NCI-H128 (cell line): ENCODE results near the gene TBC1D8.

Source experiments
- DNase-seq: peaks from one replicate; lab custom pipeline; 2025; ENCODE audit not compliant: unreplicated experiment; lab: John Stamatoyannopoulos, UW

The TBC1D8 gene

DNA sequence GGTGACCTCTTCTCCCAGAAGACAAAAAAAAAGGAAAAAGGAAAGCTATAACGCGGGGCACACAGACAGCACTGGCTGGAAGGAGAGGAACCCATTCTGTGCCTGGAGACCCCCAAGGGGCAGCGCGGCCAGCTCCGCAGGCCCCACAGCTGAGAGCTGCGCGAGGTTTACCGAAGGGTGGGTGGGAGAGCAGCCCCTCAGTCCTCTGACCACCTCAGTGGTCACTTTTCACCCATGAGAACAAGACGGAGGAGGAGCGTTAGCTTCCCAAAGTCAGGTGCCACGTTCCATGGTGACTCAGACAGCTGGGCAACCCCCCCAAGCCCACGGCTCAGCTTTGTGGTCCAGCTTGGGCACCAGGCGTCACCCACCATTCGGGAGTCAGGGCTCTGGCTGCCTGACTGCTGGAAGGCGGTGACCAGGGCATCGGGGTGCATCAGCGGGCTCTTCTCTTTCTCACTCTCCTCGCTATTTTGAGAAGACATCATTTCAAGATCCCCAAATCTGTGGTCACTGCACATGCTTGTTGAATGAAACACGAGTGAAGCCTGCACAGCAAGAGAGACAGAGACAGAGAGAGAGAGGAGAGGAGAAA lies 113.9 kb downstream of the TBC1D8 start:
- DNase-seq: no peak

DNA sequence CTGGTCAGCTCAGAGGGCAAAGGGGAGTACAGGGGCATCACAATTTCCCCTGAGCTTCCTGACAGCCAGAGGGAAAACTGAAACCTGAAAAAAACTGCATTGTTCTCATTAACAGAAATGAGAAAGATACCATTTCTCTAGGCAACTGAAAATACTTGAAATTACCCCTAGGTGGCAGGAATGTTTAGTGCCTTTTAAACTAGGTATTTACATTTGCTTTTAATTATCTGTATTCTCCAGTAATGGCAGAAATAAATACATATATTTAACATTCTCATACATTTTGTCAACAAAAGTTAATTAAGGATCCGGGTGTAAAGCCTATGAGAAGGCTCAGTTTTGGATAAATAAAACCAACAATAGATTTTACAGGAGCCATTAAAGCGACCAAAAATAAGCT lies 114.6 kb downstream of the TBC1D8 start:
- DNase-seq: no peak

DNA sequence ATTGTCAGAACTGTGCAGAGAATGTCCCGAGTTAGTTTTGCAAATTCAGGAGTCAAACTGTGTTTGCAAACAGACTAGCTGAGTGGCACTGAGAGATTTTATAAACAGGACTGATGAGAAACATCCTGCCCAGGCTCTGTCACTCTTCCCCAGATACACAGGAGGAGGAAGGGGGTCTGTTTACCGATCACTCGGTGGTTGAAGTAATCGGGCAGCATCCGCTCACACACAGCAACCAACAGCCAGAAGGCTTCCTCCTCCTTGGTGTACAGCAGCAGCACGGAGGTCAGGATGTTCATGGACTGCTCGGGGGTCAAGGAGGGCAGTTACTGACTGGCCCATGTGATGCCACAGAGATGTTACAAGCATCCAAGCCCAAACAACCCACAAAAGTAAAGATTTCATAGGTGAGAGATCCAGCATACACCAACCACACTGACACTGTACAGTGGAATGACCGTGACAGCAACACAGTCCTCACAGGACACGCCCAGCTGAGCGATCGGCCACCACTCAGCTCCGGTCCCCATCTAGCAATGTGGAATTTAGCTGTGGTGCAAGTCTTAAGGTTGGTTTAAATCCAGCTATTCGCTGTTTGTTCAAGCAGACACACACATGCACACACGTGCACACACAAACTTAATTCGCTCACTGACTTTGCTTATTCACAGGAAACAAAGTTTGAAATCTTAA lies 119.0 kb downstream of the TBC1D8 start:
- no peak for DNase-seq

DNA sequence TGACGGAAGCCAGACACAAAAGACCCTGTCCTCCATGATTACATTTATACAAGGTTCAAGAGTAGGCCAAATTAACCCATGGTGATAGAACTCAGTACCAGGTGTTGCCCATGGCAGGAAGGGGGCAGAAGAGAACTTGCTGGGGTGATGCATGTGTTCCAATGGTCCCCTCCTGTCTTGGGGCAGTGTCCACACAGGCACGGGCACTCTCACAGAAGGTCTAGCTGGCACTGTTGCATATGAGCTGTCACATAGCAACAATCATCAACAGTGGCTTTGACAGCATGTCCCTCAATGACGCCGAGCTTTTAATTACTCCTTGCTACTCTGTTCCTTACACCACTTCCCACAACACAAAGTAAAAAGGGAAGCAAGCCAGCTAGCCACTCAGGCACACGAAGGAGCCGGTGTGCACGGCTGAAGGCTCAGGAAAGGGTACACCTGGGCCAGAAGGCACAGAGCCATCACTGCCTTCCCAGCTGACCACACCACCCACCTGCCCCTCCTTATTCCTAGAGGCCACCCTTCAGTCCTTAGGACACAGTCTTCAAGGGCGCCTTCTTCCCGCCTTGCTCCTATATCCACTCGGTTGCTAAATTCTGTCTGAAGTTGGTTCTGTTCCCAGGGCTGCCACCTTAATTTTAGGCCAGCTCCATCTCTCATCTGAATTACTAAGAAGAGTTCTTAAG lies 120.2 kb downstream of the TBC1D8 start:
- no peak for DNase-seq

DNA sequence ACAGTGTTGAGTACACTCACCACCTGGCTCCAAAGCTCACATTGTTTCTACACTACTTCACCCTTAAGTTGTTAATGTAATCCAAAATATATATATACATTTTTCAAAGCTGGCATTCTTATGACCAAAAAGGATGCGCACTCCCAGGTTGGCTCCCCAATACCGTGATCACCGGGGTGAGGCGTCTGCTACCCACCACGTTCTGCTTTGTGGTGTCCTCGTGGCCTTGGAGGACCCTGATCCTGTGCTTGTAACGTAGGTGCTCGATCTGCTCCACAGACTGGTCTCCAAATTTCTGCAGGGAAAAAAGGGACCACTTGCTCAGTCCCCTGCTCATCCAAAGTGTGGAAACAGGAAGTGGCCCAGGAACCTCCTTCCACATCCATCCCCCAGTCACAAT lies 123.3 kb downstream of the TBC1D8 start:
- DNase-seq: no peak

DNA sequence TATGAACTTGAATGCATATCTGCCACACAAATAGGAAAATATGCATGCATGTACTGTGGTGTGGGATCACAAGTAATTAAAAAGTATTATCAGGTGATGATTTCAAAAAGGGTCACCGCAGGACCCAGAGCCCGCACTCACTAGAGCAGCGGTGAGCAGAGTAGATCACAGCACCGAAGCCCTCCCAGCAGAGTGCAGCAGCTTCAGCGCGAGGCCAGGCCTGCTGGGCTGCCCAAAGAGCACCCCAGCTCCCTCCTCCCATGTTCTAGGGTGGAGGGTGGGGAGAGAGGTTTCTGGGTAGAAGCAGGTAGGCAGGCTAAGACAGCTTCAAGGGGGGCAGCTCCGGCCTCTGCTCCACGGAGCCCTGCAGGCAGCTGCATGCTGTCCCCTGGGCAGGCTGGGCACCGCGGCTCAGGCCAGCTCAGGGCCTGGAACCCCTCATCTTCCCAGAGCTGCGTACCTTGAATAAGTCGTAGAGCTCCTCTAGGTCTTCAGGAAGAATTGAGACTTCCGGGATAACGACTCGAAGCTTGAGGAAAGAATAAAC lies 124.2 kb downstream of the TBC1D8 start:
- no peak for DNase-seq

DNA sequence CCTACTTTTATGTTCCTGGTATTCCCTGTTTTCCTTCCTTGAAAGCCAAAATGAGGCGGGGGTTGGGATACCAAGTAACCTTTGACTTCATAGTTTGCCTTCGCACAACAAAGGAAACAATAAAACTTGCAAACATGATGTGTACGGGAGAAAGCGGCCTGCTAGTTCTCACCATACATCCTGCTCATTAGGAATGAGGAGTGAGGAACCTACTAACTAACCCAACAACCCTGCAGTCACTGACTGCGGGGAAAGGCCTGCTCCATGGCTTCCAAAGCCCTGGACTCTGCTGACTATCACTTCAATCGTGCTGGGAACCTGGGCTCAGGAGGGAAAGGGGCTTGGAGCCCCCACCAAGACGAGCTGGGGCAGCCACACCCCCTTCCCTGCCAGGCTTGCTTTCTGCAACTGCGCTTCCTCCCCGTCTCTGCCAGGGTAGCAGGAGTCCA lies 124.9 kb downstream of the TBC1D8 start:
- no peak for DNase-seq

DNA sequence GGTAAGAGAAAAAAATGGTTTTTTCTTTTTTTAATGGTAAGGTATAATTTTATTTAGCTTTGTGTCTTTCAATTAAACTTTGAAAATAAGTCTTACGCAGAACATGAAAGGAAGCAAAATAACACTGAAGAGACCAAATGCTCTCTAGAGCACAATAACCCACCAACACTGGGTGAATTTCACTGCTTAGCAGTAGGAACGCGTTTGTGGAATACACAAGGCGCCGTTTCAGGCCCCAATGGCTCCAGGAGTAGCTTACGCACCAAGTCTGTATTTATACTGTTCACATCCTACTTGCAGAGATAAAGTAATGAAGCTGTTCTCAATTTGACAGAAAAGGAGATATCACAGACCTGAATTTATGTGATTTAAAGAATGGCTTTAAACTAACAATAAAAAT lies 125.6 kb downstream of the TBC1D8 start:
- DNase-seq: no peak

DNA sequence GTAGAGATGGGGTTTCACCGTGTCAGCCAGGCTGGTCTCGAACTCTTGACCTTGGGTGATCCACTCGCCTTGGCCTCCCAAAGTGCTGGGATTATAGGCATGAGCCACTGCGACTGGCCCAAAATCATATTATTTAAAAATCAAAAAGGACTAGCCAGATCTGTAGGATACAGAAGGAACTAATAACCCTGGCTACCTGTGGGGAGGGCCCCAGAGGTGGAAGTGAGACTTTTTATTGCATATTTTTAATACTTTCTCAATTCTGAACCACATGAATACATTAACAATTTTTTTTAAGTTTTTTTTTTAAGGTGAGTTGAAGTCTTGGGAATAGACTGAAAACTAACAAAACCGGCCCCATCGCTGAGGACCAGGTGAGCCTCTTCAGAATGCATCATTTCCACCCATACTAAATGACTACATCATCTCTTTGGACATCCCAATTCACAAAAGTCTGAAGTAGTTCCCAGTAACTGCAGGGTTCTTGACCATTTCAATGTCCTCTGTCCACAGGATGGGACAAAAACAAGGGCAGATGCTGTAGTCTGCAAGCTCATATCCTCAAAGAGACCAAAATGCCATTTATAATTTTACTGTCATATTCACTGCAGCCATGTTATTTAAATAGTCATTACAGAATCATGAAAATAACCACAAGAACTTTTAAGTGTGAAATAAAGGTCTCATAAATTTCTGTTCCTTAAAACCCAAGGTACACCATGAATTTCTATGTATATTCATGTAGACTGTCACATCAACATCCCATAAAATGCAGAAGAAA lies 127.7 kb downstream of the TBC1D8 start:
- DNase-seq: no peak

DNA sequence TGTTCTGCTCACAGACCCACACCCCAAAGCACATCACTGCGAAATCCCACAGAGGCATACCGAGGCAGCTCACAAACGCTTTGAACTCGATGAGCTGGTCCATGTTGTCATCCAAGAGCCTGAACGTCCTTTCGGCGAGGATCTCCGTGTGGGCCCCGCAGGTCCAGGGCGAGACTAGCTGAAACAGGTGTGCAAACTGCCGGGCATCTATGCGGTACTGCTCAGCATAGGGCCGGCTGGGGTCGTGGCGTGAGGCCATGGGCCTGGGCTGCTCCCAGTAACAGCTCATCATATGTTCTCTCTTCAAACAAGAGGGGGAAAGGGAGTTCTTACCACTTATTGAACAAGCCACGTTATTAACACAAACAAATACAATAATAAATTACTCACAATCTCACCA lies 129.0 kb downstream of the TBC1D8 start:
- no peak for DNase-seq

DNA sequence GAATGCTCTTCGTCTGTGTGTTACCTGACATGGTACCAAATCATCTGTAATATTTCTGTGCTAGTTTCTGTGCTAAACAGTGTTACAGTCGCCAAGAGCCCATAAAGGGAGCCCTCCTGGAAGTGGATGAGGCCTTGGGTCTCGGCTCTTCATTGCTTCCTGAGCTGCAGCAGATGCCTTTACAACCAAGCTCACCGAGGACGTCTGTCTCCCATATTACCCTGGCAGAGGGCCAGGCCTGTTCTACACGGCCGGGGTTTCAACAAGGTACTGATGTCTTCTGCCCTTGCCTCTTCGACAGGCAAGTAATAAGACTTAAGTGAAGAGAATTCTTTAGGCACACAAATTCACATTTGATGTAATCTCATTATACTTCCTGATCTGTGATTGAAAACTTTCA lies 132.2 kb downstream of the TBC1D8 start:
- DNase-seq: no peak

DNA sequence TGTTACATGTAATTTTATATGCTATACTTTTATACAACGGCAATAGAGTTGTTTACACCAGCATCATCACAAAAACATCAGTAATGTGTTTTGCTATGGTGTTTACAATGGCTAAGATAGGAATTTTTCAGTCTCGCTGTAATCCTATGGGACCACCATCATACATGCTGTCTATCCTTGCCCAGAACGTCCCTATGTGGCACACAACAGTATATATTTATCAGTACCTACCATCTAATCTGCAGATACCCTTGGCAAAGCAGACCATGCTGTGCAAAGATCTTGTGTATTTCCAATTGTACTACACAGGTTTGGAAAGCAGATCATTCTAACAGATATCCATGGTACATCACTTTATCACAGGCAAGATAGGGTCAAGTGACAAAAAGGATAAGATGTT lies 133.8 kb downstream of the TBC1D8 start:
- DNase-seq: no peak

DNA sequence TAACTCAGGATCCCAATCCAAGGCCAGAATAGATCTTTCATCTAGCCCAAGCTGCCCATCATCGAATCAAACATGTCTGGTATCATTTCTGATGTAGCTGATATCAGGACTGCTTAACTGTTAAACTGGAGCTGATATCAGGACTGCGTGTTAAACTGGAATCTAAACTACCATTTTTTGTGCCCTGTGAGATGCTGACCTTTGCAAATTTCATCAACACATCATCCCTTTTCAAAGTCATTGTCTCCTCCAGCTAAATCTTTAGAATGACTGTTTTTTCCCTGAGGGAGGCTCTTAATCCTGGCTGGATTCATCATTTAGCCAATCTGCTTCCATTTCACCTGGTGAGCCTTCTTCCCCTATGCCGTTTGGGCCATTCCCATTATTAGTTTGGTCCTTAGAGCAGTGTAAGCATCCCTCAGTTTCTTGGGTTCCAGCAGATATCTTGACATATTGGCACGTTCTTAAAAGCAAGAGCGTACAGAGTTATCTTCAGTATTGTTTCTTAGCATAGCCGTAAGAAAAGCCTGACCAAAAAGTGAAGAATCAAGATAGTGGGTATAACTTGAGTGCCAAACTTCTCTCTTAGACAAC lies 136.8 kb downstream of the TBC1D8 start:
- DNase-seq: no peak

DNA sequence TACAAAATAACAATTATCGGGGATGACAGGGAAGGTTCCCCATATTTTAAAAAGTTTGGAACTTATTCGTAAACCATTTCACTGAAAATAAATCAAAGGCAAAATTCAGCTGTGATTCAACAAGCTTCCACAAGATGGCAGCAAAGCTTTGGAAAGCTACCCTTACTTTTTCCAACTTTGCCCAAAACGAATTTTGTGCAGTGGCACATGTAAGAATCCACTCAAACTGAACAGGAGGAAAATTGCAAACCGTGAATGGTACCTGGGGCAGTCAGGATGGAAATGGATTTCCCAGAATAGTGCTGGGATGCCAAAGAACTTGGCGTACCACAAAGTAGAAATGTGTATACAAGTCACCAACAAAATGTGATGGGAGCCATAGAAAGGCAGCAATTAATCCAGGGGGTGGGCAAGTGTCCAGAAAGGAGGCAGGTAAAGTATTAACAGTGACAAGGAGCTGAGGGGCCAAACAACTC lies 138.4 kb downstream of the TBC1D8 start:
- DNase-seq: peak; percentile 28

DNA sequence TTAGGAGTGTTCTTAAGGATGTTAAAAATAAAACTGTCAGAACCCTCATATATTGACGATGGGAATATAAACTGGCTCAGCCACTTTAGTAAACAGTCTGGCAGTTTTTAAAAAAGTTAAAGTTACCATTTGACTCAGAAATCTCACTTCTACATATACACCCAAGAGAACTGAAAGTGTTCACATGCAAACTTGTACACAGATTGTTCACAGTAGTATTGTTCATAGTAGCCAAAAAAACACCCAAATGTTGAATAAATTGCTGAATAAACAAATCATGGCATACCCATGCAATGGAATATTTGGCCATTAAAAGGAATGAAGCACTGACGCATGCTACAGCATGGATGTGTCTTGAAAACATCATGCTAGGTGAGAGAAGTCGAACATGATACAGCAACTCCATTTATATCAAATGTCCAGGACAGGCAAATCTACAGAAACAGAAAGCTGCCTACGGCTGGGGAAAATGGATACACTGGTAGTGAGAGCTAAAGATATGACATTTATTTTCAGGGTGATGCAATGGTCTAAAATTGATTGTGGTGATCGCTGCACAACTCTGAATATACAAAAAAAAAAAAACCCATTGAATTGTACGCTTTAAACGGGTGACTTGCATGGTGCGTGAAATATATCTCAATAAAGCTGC lies 139.0 kb downstream of the TBC1D8 start:
- no peak for DNase-seq

DNA sequence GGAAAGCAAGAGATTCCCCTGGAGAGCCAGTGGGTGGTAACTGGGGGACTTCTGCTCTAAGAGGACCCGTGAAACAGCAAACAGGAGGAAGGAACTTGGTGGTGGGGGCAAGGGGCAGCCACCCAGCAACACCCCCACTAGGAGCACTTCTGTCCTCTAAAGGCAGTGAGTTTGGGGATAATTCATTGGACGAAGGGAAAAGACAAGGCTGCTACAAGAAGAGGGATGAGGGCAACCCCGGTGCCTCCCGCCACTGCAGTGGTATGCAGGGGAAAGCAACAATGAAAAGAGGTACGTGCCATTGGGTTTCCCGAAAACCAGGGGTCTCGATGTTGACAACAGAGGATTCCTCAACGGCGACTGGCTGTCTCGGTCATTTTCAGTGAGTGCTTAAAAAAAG lies 140.0 kb downstream of the TBC1D8 start:
- no peak for DNase-seq

DNA sequence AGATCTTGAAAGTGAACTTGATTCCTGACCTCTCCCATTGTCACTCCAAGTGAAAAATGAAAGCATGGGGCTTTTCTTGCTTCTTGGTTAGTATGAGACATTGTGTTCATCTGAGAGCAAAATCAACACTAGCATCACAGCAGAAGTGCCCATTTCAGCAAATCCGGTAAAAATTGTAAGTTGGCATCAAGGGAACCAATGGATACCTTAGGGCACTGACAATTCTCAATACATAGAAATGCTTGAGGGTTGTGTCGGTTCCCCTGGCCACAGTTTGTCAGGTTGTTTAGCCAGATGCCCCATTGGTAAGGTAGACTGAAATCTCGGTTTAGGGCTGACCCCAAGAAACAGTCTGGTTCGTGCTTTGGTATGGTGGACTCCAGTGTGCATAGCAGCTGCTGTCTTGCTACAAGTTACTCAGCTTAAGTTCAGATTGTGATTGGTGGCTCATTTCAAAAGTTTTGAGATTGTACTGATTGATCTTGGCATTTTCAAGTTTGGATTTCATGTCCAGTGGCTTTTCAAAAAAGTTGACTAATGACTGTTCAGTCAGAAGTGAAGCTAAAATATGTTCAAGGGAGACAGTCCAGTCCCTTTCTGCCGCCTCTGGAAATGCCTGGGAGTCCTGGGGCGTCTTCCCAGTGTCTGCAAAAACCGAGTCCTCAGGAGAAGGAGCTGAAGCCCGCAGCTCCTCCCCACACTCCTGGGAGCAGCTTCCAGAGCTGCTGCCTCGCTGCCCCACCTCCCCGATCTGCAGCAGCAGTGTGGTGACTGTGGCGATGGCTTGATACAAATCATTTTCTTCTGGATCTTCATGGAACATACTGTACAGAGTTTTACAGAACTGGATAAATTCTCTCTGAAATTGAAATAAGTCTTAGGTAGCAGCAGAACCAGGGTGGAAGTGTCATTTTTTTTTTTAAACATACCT lies 143.5 kb downstream of the TBC1D8 start:
- no peak for DNase-seq

DNA sequence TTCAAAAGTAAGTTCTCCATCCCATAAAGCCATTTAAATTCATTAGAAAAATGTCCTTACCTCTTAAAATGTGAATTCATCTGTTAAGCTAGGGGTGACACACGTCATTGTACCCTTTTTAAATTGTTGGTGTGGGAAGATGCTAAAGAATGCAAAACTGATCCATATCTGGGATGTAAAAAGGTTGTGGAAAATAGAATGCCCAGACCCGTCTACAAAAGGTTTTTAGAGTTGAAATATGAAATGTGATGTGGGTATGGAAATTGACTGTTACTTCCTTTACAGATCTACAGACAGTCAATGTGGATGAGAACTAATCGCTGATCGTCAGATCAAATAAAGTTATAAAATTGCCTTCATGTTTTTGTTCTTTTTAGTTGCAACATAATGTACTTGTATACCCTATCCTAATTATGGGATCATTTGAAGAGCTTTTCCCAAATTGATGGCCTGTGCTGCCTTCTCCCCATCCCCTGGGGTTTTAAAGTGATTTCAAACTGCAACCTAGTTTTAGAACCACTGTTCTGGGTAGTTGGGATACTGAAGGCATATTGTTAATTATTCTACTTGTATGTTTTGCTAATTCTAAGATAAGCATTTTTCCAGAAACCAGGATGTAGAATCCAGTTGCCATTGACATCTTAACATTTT lies 145.0 kb downstream of the TBC1D8 start:
- DNase-seq: no peak
